HG02938 (cell line): ENCODE measurements around the gene BCL11A.
"Not testable (repeated sequence)": the region's sequence is repeated elsewhere in the genome, so short reads cannot be mapped to it uniquely, and the experiment has no call there.

Source experiments
- ATAC-seq: cut with Tn5 transposase; IDR thresholded peaks from one replicate; pipeline ENCODE4 v1.9.1; 2021; ENCODE audit warnings: mild to moderate bottlenecking, moderate library complexity; ENCODE audit not compliant: unreplicated experiment

Gene BCL11A

DNA sequence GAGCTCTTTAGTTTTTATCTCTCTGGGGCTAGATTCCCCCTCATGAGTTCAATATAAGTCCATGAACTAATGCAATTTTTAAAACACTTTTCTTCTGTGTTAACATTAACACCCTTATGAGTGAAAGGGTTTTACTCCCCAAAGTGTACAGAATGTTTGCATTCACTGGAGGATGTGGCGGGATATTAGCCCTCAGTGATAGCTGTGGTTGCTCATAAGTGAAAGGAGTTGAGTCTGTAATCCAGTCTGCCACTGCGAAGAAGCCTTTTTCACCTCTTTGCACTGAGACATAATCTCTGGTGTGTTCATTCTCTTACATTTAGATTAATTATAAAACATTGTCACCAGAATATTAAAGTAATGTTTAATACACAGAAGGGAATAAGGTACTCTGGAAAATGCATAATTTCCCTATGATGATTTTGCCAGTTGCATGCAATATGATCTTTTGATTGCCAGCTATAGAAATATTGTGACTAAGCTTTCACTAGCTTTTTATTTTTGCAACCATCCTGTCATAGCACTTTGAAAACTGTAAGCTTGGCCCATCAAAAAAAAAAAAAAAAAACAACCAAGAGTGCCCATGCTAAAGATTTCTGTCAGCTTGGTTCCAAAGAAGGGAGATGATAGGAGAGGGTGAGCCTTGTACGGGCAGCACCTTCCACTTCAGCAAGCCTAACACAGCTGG lies 113.2 kb downstream of the BCL11A start:
- peak; percentile 28 for ATAC-seq

DNA sequence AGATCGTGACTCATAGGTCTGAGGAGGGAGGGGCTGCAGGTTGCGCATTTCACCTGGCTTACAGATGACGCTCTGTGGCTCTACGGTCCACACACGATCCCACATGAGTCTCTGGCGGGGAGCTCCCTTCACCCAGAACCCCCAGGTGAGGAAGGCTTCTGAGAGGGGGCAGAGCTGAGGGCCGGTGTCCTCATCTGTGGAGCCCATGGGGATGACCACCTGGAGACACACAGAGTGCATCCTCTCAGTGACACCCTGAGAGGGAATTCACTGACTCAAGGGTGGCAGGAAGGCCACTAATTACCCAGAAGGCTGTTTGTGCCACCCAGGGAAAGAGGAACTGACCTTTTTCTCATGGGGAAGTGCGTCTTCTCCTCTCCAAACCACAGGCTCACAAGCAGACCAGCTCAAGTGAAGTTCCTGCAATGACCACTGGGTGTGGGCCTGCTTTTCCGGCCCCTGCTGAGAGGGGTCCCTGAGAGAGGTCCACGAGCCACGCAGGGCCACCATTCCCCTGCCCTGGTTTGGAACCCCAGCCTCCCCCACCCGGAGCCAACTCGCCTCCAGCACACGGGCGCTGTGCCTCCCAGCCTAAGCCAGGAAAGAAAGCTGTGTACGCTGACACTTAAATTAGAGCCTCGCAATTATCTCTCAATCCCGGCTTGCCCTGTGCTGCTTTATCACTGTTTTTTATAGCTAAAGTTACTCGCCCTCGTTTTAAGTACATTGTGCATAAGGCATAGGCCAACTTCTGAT lies 114.1 kb downstream of the BCL11A start:
- ATAC-seq = peak; percentile 99

DNA sequence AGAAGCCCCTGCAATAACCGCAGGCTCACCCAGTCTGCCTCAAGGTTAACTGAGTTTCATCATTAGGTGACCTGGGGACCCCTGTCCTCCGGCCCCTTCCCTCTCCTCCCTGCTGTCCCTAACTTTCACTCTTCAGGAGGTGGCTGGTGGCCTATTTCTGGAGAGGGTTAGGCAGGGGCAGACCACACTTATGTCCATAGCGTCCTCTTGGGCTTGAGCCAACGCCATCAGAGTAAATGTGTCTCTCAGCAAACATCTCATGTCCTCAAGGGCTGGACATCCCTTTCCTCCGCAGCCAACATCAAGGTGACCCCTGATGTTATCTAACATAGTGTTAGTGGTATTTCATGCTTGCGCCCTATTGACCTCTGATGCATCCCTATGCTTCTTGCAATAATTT lies 114.8 kb downstream of the BCL11A start:
- no peak for ATAC-seq

DNA sequence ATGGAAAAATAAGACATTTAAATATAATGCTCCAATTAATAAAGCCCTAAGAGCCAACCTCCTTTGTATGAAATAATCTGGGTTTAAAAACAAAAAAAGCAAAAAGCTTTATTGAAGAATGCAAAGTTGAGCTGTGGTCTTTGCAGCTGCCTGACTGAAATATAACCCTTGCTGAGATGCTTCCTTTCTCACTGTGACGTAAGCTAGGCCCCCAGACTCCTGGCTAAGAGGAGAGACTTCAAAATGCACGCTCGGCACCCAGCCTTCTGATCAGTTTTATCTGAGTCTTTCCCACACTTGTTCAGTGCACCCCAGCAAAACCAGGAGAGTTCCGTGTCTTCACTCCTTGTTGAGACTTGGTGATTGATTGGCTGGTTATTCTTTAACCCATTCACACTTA lies 115.3 kb downstream of the BCL11A start:
- no peak for ATAC-seq

DNA sequence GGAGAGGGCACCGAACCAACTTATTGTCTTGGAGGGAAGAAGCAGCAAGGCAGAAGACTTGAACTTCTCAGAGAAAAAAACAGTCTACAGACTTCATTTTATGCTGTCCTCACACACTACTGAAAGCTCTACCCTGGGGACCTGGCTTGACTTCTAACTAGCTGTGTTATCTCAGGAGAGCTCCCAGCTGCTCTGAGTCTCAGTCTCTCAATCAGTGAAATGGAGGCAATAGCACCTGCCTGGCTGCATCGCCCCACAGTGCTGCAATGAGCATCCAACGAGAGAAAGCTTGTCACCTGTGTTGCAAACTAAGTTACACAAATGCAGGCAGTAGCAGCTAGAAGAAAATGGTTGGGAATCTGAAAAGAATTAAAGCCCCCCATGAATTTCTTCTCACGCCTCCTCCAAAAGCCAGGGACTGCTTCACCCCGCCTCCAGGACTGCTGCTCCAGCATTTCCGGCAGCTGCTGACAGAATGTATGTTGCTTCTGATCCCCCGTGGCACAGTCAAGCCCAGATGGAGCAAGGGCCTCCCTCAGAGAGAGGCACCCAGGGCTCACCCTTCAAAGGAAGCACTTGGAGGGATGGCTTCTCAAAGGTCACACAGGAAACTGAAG lies 116.3 kb downstream of the BCL11A start:
- ATAC-seq = no peak

DNA sequence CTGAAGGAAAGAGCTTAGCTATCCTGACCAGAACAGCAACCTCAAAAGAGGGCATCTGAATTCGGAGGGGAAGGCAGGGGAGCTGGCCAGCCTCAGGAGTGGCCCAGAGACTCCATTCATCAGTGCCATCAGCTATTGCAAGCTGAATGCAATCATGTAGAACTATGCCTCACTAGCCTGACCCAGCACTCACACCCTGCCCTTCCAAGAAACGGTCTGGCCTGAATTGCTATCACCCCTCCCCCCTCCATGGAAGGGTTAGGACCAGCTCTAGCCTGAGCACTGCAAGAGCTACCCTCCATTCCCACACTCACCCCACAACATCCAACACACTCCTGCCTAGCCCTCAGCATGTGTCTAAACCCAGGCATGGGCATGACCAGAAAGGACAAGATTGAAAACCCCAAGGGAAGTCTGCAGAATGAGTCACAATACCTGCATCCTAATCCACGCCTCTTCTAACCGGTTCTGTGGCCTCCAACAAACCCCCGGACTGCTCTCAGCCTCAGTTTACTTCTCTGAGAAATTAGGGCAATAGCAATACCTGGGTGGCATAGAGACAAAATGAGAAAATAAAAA lies 120.3 kb downstream of the BCL11A start:
- ATAC-seq = no peak

DNA sequence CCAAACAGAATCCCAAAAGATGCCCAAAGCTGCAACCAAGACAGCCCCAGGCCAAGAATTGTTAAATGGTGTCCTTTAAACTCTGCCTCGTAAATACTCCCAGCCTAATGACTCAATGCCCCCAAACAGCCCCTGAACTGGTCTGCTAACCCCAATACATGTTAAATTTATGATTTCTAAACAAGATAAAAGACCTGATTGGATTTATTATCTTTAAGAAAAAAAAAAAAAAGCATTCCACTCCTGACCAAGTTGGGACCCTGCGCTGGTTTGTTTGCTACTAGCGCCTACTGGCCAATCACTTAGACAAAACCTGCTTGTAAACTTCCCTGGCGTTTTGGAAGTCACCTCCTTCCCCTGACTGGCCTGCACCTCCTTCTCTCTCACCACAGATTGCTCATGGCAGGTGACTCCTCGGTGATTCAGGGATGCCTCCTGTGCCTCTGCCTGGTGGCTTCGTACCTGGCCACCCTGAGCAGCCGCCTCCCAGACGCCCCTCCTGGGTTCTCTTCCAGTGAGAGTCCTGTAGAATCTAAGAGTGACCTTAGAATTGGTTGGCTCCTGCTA lies 121.3 kb downstream of the BCL11A start:
- no peak for ATAC-seq

DNA sequence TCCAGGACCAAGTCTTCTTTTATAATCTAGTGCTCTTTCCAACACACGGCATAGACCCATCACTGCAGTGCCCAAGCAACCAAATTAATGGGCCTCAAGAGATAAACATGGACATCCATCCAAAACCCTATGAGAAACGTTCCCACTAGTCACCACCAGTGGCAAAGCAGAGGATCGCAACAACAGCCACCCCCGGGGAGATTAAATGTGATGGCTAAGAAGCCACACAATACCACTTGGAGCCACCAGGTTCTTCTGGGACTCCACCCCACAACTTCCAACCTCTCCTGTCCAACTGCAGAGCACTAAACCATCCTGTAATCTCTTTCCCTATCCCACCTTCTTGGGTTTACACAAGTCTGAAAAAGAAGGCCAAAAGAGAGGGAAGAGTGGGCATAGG lies 123.8 kb downstream of the BCL11A start:
- ATAC-seq = no peak

DNA sequence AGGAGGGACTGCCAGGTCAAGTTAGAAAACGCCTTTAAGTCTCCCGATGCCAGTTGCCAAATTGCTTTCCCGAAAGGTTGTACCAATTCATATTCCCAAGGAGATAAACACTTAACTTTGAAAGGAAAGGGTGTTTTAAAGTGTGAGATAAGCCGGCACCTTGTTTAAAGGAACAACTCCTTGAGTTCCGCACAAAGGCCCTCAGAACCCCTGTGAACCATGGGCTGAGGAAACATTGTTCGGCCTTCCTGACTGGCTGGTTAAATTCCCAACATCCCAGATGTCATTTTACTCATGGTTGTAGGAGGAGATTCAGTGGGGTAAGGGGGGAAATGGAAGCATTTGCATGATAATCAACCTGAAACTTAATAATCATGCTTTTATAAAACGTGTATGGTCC lies 126.6 kb downstream of the BCL11A start:
- no peak for ATAC-seq

DNA sequence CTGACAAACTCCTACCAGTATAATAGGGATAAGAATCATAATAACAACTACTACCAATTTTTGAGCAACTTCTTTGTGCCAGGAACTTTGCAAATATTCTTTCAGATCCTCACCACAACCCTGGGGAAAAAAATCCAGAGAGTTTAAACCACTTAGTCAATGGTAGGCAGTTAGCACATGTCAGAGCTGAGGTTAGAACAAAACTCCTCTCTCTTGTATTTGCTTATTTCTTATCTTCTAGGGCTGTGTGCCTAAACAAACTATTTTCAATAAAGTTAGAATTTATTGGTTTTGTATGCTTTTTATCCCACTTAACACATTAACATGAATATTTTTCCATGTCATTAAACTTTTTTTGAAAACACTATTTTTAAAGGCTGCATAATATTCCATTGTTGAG lies 127.1 kb downstream of the BCL11A start:
- no peak for ATAC-seq

DNA sequence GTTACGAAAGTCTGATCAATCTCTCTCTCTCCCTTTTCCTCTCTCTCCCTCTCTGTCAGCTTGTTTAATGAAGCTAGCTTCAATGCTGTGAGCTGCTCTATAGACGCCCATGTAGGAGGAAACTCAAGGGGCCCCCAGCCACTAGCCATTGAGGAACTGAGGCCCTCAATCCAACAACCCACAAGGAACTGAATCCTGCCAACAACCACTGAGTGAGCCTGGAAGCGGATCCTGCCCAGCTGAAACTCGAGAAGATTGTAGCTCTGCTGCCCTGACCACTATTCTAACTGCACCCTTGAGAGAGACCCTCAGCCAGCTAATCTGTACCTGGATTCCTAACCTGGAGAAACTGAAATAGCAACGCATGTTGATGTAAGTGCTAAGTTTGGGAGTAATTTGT lies 129.2 kb downstream of the BCL11A start:
- no peak for ATAC-seq

DNA sequence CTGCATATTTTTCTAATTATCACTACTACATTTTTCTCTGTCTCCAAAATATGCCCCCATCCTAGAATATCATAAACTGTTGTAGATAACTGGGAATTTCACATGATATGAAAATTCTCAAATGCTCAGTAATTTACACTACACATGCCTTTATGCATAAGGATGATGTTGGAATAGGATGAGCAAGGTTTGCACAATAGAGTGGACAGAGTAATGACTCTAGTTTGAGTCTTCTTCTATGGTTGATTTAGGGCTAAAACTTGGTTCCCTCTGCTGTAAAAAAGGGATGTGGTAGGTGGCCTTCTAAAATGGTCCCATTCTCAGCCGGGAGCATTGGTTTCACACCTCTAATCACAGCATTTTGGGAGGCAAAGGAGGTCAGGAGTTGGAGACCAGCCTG lies 129.9 kb downstream of the BCL11A start:
- no peak for ATAC-seq

DNA sequence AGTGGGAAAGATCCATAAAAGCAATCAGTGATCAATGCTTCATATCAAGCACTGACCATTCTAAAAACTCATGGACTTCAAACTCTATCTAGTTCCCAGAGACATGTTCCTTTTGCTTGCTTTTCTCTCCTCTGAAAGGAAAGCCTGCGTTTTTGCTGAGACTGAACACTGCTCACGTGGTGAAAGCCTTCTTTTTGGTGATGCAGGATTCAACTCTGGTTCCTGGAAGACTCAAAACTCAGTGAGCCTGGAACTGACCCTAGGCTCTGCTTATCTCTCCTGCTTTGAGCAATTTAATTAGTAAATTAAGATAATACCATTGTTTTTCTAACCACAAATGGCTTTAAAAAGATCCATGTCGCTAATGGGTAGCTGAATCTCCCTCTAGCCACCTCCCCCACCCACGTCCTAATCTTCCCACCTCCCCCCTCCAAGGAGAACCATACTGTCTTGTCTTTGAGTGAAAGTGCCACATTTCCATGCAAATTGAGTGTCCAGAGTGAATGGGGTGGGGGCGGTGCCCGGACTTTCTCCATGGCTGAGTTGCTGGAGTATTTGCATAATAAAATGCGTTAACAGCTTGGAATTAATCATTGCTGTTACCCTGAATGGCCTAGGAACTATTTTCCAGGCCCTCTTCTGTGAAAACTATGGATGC lies 130.5 kb downstream of the BCL11A start:
- ATAC-seq = no peak

DNA sequence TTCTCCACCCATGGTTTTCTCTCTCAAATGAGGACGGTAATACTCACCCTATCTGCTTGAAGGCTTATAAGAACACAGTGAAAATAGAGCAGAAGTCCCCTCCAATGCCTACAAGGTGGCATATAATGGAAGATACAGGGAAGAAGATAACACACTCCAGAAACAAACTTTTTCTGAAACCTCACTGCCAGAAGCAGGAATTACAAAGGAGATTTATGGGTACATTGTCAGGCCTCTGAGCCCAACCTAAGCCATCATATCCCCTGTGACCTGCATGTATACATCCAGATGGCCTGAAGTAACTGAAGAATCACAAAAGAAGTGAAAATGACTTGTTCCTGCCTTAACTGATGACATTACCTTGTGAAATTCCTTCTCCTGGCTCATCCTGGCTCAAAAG lies 136.2 kb downstream of the BCL11A start:
- ATAC-seq = not testable (repeated sequence)

DNA sequence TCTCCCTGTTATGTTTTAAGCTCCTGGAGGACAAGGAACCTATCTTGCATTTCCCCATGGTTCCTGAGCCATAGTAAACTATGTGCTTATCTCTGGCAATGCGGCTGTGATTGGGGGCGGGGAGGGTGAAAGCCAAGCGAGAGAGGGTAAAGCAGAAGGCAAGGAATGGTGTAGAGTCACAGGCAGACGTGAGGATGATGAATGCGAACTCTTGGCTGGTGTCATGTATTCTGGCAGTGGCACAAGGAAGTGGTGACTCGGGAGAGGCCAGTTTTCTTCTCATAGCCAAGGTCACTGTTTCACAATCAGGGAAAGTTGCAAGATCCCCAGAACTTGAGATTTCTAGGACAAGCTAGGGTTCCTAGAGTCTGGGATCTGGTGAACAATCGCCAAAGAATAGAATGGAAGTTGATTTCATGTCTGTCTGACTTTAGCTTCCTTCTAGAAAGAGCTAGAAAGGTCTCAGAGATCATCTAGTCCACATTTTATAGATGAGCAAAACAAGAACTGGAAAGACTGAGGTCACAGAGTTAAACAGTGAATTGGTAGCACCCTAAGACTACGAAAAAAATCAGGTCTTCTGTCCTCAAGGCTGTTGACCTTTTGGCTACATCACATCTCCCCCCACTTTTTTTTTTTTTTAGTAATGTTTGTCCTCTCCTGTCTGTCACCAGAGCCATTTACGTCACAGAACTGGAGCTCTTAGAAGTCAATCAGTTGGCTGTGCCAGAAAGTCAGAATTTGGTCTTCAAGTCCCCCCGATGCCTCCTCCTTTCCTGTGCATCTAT lies 137.0 kb downstream of the BCL11A start:
- ATAC-seq = no peak

DNA sequence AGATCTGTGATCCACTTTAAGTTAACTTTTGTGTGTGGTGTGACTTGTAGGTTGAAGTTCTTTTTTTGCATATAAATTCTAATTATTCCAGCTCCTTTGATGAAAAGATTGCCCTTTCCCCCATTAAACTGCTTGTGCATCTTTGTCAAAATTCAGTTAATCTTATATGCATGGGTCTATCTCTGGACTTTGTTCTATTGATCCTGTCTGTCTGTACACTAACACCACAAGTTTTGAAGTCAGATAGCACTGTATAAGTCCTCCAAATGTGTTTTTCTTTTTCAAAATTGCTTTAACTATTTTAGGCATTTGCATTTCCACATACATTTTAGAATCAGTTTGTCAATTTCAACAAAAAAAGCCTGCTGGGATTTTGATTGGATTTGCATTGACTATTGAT lies 137.6 kb downstream of the BCL11A start:
- ATAC-seq = no peak

DNA sequence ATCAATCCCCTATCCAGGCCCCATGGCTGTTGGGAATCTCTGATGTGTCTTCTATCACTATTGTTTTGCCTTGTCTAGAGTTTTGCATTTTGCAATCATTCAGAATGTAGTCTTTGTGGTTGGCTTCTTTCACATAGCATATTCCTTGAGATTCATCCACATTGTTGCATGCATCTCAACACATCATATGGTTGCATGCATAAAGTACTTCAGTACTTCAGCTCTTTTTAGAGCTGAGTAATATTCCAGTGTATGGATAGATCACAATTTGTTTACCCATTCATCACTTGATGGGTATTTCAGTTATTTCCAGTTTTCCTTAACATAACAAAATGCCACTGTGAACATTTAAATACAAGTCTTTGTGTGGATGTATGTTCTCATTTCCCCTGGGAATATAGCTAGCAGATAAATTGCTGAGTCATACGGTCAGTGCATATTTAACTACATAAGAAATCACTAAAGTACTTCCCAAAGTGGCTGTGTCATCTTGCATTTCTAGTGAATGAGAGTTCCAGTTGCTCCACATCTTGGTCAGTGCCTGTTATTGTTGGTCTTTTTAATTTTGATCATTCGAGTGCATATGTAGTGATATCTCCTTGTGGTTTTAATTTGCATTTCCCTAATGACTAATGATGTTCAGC lies 138.8 kb downstream of the BCL11A start:
- ATAC-seq = no peak

DNA sequence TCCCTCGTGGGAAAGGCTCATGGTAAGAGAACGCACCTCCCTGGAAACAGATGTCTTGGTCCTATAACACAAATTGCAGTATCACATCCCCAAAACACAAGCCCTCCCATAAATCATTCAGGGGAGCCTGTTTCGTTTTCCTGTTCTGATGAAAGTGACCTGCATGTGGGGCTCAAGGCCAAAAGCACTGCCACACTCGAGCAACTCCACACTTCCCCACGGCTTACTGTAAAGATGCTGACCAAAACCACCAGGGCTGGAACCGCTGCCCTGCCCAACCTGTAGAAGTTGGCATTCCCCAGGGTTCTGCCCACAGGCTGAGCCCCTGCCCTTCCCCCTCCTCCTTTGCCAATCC lies 139.7 kb downstream of the BCL11A start:
- peak; percentile 85 for ATAC-seq

DNA sequence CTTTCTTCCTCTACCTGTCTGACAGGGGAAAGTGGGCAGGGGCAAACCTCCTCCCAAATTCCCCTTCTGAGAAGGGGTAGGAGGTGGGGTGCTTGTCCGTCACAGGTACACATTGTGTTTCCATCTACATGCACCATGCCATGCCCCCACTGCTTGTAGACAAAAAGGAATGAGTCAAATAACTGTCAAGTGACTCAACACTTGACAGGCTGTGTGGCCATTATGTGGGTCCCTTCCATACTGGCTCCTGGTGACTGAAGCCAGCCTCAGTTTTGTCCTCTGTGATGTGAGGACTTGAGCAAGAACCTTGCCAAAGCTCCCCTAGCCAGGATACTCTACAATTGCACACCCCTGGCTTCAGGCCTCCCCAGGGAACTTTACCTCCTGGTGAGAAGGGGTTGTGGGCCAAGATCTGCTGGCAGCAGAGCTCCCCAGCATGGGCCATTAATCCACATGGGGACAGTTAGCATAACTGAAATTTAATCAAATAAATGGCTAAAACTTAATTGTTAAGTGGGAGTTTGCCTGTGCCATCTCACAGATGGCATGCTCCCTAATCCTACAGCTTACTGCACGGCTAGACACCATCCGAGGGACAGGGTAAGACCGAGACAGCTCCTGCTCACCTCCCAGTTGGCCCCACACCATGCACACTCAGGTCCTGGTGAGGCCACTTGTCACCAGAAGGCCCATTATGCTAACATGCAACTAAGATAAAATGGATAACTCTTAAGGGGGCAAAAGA lies 140.2 kb downstream of the BCL11A start:
- no peak for ATAC-seq
